Nephron (organoid): ENCODE results near the gene MEST.

Experiments used
- H3K27ac Mint-ChIP-seq, 3 experiments: 2 replicates each; pipeline ENCODE4 v1.8.0; 2020; ENCODE audit warnings: mixed read lengths in 3 of 3, mild to moderate bottlenecking in 2 of 3, moderate library complexity in 1 of 3
- H3K27me3 Mint-ChIP-seq: 2 replicates; pipeline ENCODE4 v1.8.0; 2021; ENCODE audit warnings: low read depth, mild to moderate bottlenecking, moderate library complexity, mixed read lengths
- H3K36me3 Mint-ChIP-seq: 2 replicates; pipeline ENCODE4 v1.8.0; 2020; ENCODE audit warnings: low read depth, mixed read lengths
- H3K4me1 Mint-ChIP-seq: 2 replicates; pipeline ENCODE4 v1.8.0; 2020; ENCODE audit warnings: mixed read lengths
- H3K4me3 Mint-ChIP-seq, 3 experiments: 2 replicates each; pipeline ENCODE4 v1.8.0; 2020; ENCODE audit warnings: mild to moderate bottlenecking in 3 of 3, mixed read lengths in 3 of 3, moderate library complexity in 2 of 3
- H3K9me3 Mint-ChIP-seq: 2 replicates; pipeline ENCODE4 v1.8.0; 2020; ENCODE audit warnings: mixed read lengths
- TF ChIP-seq, protein P1 (sequence below), 3 experiments: fragments of 200-600 bp; sonication (generic); IDR thresholded peaks; one replicate each; pipeline ENCODE4 v1.5.0; 2021; ENCODE audit warnings: antibody characterized with exemption in 3 of 3; ENCODE audit not compliant: unreplicated experiment in 3 of 3

The MEST gene

DNA sequence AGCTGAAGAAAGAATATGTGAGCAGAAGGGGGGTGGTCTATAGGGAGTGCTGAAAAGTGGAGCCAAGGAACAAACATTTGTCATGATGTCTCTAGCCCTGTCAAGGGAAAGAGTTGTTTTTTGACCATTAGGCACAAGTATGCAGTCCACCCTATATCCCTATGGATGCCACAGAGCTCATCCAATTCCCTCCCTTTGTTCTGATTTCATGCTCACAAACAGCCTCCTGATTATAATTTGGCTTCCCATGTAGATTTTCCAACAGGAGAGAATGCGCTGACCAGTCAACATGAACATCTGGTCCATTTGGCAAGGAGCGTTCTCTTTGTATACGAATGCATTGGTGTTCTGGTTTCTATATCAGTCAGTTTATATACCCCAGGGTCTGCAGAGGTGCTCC is 38.9 kb upstream of the MEST start:
- Mint-ChIP-seq H3K36me3 (peaks cover 5% of the 10 kb centered on the region), H3K4me1 (peaks cover 40% of the 10 kb centered on the region), H3K27me3 (no peaks in the 10 kb centered on the region), H3K9me3 (peaks cover 15% of the 10 kb centered on the region), H3K4me3 (no peak overlapping the region), H3K27ac (peak overlapping the region; percentile 33 to 87 (median 75))
- TF ChIP-seq, protein P1, sequence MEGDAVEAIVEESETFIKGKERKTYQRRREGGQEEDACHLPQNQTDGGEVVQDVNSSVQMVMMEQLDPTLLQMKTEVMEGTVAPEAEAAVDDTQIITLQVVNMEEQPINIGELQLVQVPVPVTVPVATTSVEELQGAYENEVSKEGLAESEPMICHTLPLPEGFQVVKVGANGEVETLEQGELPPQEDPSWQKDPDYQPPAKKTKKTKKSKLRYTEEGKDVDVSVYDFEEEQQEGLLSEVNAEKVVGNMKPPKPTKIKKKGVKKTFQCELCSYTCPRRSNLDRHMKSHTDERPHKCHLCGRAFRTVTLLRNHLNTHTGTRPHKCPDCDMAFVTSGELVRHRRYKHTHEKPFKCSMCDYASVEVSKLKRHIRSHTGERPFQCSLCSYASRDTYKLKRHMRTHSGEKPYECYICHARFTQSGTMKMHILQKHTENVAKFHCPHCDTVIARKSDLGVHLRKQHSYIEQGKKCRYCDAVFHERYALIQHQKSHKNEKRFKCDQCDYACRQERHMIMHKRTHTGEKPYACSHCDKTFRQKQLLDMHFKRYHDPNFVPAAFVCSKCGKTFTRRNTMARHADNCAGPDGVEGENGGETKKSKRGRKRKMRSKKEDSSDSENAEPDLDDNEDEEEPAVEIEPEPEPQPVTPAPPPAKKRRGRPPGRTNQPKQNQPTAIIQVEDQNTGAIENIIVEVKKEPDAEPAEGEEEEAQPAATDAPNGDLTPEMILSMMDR (IDR thresholded peaks at IDR 0.05; ENCODE audit: unreplicated experiment in 3 of 3): no peak

DNA sequence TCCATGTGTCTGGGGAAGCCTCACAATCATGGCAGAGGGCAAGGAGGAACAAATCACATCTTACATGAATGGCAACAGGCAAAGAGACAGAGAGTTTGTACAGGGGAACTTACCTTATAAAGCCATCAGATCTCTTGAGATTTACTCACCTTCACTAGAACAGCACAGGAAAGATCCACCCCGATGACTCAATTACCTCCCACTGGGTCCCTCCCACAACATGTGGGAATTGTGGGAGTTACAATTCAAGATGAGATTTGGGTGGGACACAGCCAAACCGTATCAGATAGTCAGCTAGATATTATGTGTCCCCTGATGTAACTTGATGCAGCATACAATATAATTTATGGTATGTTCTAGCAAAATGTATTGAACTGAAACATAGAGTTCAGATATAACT is 36.9 kb upstream of the MEST start:
- H3K4me3 Mint-ChIP-seq: no peak overlapping the region
- peaks cover 40% of the 10 kb centered on the region for H3K4me1 Mint-ChIP-seq
- peaks cover 5% of the 10 kb centered on the region for H3K27me3 Mint-ChIP-seq
- peak overlapping the region in 2 of 3 experiments; percentile 38 to 75 for H3K27ac Mint-ChIP-seq
- H3K9me3 Mint-ChIP-seq: peaks cover 26% of the 10 kb centered on the region
- TF ChIP-seq, protein P1 (IDR thresholded peaks at IDR 0.05; ENCODE audit: unreplicated experiment in 3 of 3): no peak
- peaks cover 11% of the 10 kb centered on the region for H3K36me3 Mint-ChIP-seq

DNA sequence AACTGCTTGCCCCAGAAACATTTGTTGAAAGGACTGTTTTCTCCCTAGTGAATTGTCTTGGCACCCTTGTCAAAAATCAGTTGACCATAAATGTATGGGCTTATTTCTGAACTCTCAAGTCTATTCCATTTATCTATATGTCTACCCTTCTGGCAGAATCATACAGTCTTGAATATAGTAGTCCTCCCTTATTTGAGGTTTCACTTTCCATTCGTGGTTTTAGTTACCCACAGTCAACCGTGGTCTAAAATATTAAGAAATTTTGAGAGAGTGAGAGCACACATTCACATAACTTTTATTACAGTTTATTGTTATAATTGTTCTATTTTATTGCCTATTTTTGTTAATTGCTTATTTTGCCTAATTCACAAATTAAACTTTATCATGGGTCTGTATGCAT is 33.6 kb upstream of the MEST start:
- H3K4me3 Mint-ChIP-seq: no peak overlapping the region
- peaks cover 5% of the 10 kb centered on the region for H3K27me3 Mint-ChIP-seq
- peaks cover 26% of the 10 kb centered on the region for H3K4me1 Mint-ChIP-seq
- peaks cover 11% of the 10 kb centered on the region for H3K36me3 Mint-ChIP-seq
- TF ChIP-seq, protein P1 (IDR thresholded peaks at IDR 0.05; ENCODE audit: unreplicated experiment in 3 of 3): no peak
- H3K27ac Mint-ChIP-seq: no peak overlapping the region
- H3K9me3 Mint-ChIP-seq: peaks cover 34% of the 10 kb centered on the region

DNA sequence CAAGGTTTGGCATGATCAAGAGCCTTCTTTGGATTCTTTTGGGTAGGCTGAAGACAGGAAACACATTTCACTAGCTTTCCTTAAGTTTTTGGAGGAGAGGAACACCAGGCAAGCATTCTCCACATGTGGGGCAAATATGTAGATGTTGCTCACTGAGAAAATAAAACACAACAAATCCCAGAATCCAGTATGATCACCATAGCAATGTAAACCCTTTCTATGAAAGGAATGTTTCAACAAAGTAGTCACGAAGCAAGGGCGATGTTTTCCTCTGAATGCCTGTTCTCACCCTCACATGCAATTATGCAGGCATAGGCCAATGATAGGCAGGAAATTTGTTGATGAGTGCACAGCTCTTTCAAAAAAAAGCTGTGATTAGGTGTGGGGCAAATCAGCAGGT is 30.6 kb upstream of the MEST start:
- H3K27ac Mint-ChIP-seq: no peak overlapping the region
- H3K36me3 Mint-ChIP-seq: peaks cover 11% of the 10 kb centered on the region
- TF ChIP-seq, protein P1 (IDR thresholded peaks at IDR 0.05; ENCODE audit: unreplicated experiment in 3 of 3): no peak
- peaks cover 5% of the 10 kb centered on the region for H3K27me3 Mint-ChIP-seq
- no peaks in the 10 kb centered on the region for H3K4me1 Mint-ChIP-seq
- no peak overlapping the region for H3K4me3 Mint-ChIP-seq
- H3K9me3 Mint-ChIP-seq: peaks cover 45% of the 10 kb centered on the region

DNA sequence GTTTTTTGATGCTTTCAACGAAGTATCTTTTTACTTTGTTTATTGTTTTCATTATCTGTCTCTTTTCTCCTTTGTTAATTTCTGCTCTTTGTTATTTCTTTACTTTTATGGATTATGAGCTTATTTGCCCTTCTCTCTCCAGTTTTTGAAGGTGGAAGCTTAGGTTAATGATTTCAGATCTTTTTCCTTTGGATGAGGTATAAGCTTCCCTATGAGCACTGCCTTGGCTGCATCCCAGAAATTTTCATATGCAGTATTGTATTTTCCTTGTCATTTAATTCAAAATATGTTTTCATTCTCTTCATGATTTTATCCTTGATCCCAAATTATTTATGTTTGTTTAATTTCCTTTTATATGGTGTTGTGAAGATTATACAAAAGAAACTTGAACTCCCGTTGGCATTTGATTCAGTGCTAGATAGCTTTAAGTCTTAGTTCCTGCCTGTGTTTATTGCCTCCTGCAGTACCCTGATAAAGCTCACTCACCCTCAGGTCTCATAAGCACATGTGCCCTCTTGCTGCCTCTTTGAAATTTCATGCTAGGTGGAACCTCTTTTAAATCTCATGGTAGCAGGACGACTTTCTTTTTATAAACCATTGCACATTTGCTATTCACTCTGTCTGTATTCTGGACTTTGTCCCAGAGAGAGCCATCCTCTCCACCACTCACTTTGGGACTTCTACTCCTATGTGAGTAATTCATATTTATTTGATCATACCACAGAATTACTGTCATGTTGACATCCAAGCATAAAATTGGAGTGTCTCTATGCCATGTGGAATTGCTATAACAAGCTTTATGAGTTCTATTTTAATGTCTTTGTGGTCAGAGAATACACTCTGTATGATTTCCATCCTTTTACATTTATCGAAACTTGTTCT is 28.1 kb upstream of the MEST start:
- Mint-ChIP-seq H3K4me1 (no peaks in the 10 kb centered on the region), H3K27ac (peak overlapping the region in 1 of 3 experiments; percentile 1), H3K36me3 (peaks cover 3% of the 10 kb centered on the region), H3K4me3 (no peak overlapping the region), H3K9me3 (peaks cover 39% of the 10 kb centered on the region), H3K27me3 (peaks cover 5% of the 10 kb centered on the region)
- TF ChIP-seq, protein P1 (IDR thresholded peaks at IDR 0.05; ENCODE audit: unreplicated experiment in 3 of 3): no peak

DNA sequence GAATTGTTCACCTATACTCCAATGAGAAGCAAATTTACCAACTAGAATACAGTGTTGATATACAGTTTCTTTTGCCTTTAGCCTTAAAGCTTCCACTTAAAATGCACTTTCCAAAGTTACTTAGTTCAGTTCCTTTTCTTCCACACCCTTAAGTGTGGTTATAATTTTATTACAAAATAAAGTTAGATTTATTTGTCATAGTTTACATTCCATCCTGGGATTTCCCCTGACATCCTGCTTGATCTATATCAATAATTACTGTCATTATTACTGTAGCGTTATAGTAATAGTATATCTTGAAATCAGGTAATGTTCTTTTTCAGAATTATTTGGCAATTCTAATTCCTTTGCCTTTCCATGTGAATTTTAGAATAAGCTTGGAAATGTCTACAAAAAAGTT is 23.3 kb upstream of the MEST start:
- no peak overlapping the region for H3K4me3 Mint-ChIP-seq
- TF ChIP-seq, protein P1 (IDR thresholded peaks at IDR 0.05; ENCODE audit: unreplicated experiment in 3 of 3): no peak
- H3K27me3 Mint-ChIP-seq: no peaks in the 10 kb centered on the region
- H3K4me1 Mint-ChIP-seq: peaks cover 4% of the 10 kb centered on the region
- H3K9me3 Mint-ChIP-seq: peaks cover 13% of the 10 kb centered on the region
- H3K27ac Mint-ChIP-seq: no peak overlapping the region
- H3K36me3 Mint-ChIP-seq: no peaks in the 10 kb centered on the region
